Endothelial cell of umbilical vein (primary cell): ENCODE results near the gene GSTO1. TPM values are rescaled to one million over a fixed set of nuclear protein-coding genes. Genes with fewer than 3 reads are reported as not detected.
A peak's percentile ranks its signal among the peaks of the same experiment; 100 is the strongest.

Experiments used
- BruUV-seq: library from RNA; stranded (reverse); fragments of 400-500 nt; replicated peaks from 2 replicates; lab custom pipeline; 2021; lab: Mats Ljungman, UMichigan
- CTCF ChIA-PET: fragments of 300-600, 350-600 bp; sonication (Branson Sonifier 250); formaldehyde crosslinking; loops from one replicate; lab custom pipeline; 2021; ENCODE audit warnings: antibody characterized with exemption, inconsistent platforms; lab: Charles Lee
- POLR2A ChIA-PET: fragments of 300-600, 350-600 bp; sonication (Branson Sonifier 250); formaldehyde crosslinking; loops from one replicate; lab custom pipeline; 2021; ENCODE audit warnings: antibody characterized with exemption, inconsistent platforms; lab: Charles Lee
- DNase-seq: peaks from one replicate; pipeline ENCODE4 v3.0.0-alpha.2; 2011; ENCODE audit warnings: low read depth, low spot score
- FAIRE-seq: peaks from 2 replicates; lab custom pipeline; 2011; peaks lifted over from hg19 to GRCh38; lab: Jason Lieb, UNC
- H2AFZ ChIP-seq: 2 replicates; pipeline ENCODE4 v1.6.0; 2012; ENCODE audit warnings: low read depth, low read length, control low read depth, inconsistent platforms
- H3K27ac ChIP-seq: 2 replicates; pipeline ENCODE4 v1.5.1; 2011; ENCODE audit warnings: low read depth, mild to moderate bottlenecking, control low read depth, low read length, moderate library complexity; ENCODE audit not compliant: insufficient read depth
- H3K27me3 ChIP-seq, 2 experiments: 2 replicates each; pipeline versions ENCODE4 v1.6.0 to v1.6.1; 2011; ENCODE audit warnings: low read length in 2 of 2, mixed read lengths in 1 of 2; ENCODE audit not compliant: control insufficient read depth in 2 of 2, insufficient read depth in 2 of 2
- H3K36me3 ChIP-seq, 2 experiments: 2 replicates in 1 of 2; 3 replicates in 1 of 2; pipeline ENCODE4 v1.5.1; 2011; ENCODE audit warnings: low read length in 2 of 2, mild to moderate bottlenecking in 1 of 2, moderate library complexity in 1 of 2; ENCODE audit not compliant: control insufficient read depth in 2 of 2, insufficient read depth in 2 of 2; ENCODE audit errors: extremely low read depth in 1 of 2
- H3K4me1 ChIP-seq: 3 replicates; pipeline ENCODE4 v1.5.1; 2011; ENCODE audit warnings: mild to moderate bottlenecking, low read length; ENCODE audit not compliant: control insufficient read depth, insufficient read depth; ENCODE audit errors: extremely low read depth
- H3K4me2 ChIP-seq: 2 replicates; pipeline ENCODE4 v1.6.1; 2011; ENCODE audit warnings: low read length, control low read depth, mixed read lengths; ENCODE audit not compliant: insufficient read depth
- H3K4me3 ChIP-seq, 3 experiments: fragments of 200-600 bp in 1 of 3; sonication (generic), shearing (Covaris generic) in 1 of 3; replicated peaks in 1 of 3; 2 replicates each; pipeline ENCODE4 v1.5.1; 2011 to 2016; ENCODE audit warnings: control low read depth in 3 of 3, low read length in 3 of 3, mild to moderate bottlenecking in 2 of 3, inconsistent platforms in 1 of 3, low read depth in 1 of 3, moderate library complexity in 1 of 3; ENCODE audit not compliant: insufficient read depth in 1 of 3
- H3K79me2 ChIP-seq: 2 replicates; pipeline ENCODE4 v1.6.0; 2012; ENCODE audit warnings: low read length, inconsistent platforms; ENCODE audit not compliant: control insufficient read depth, insufficient read depth
- H3K9ac ChIP-seq: replicated peaks from 2 replicates; pipeline ENCODE3; 2011; ENCODE audit warnings: low read length, control low read depth; ENCODE audit not compliant: insufficient read depth; ENCODE audit errors: extremely low read depth
- H3K9me1 ChIP-seq: replicated peaks from 3 replicates; pipeline ENCODE4 v1.6.0; 2011; ENCODE audit warnings: mild to moderate bottlenecking, low read length; ENCODE audit not compliant: control insufficient read depth, insufficient read depth; ENCODE audit errors: extremely low read depth
- H3K9me3 ChIP-seq: replicated peaks from 2 replicates; pipeline ENCODE4 v1.5.1; 2012; ENCODE audit warnings: low read length, inconsistent platforms; ENCODE audit not compliant: control insufficient read depth, insufficient read depth
- H4K20me1 ChIP-seq: replicated peaks from 2 replicates; pipeline ENCODE3; 2011; ENCODE audit warnings: mild to moderate bottlenecking, low read length; ENCODE audit not compliant: control insufficient read depth, insufficient read depth; ENCODE audit errors: extremely low read depth
- CTCF ChIP-seq, 2 donors: IDR thresholded peaks; 1 replicate in 1 of 2; 2 replicates in 1 of 2; pipeline ENCODE4 v1.5.1; 2011; ENCODE audit warnings: low read length in 2 of 2, mild to moderate bottlenecking in 2 of 2, moderate library complexity in 2 of 2, control low read depth in 1 of 2, inconsistent platforms in 1 of 2, low read depth in 1 of 2; ENCODE audit not compliant: insufficient read depth in 1 of 2; ENCODE audit errors: extremely low read depth in 1 of 2
- EZH2 ChIP-seq: IDR thresholded peaks from 2 replicates; pipeline ENCODE4 v1.6.1; 2012; ENCODE audit warnings: borderline replicate concordance, low read depth, mild to moderate bottlenecking, moderate library complexity, low read length, inconsistent platforms; ENCODE audit not compliant: severe bottlenecking
- FOS ChIP-seq: IDR thresholded peaks from 2 replicates; pipeline ENCODE4 v1.6.1; 2011; ENCODE audit warnings: mild to moderate bottlenecking, low read length, moderate library complexity, borderline replicate concordance; ENCODE audit not compliant: insufficient read depth
- MYC ChIP-seq: IDR thresholded peaks from one replicate; pipeline ENCODE4 v1.6.1; 2011; ENCODE audit warnings: mild to moderate bottlenecking, low read depth, low read length
- dilution Hi-C: fragments of 300-500 bp; cut with MboI; formaldehyde crosslinking; loops from one replicate; pipeline ENCODE4 v1.15.0; 2019; ENCODE audit warnings: low sequenced_read_pairs; ENCODE audit not compliant: extremely low pct_ligation_motif_present
- intact Hi-C: fragments of 100-400 bp; cut with micrococcal nuclease; formaldehyde crosslinking; loops from one replicate; pipeline ENCODE4 v1.10.0; 2022
- polyA plus RNA-seq, 4 experiments: library from polyadenylated mRNA; depleted of rRNA in 3 of 4; stranded (reverse) in 3 of 4; unstranded in 1 of 4; fragments of >200 nt; gene quantifications; 2 replicates each; pipeline versions ENCODE4 v1.2.1 to v1.2.3, GENCODE V29; 2011 to 2012; ENCODE audit warnings: missing spikeins in 1 of 4
- total RNA-seq: library from RNA; stranded (reverse); gene quantifications from 2 replicates; pipeline ENCODE4 v1.2.3, GENCODE V29; 2021

Gene GSTO1
- total and polyA plus RNA-seq, 2 donors (not counting 3 experiments of a cell fraction or from before 2014, with no cell fraction given): 124 to 211 TPM

- peak overlapping the region; percentile 98 for H3K9ac ChIP-seq
- POLR2A ChIA-PET: interaction anchor here (2.0 kb wide), 1 partner anchor 13 kb away, joined by 9 read pairs; the partner anchor contains the start of gene GSTO2
- no peak for TF ChIP-seq MYC
- TF ChIP-seq FOS: no peak
- no peak for TF ChIP-seq CTCF (IDR thresholded peaks at IDR 0.05; ENCODE audit: extremely low read depth in 1 of 2, insufficient read depth in 1 of 2, low read depth in 1 of 2, low read length in 2 of 2)
- no peak for TF ChIP-seq EZH2
These were observed 1.8 kb downstream of the GSTO1 start for GRCh38 chr10:104256335-104256961.

More at GRCh38 chr10:104256335-104256961, 1.8 kb downstream of the GSTO1 start:
- FAIRE-seq (no peak), DNase-seq (peak; percentile 65)
- H3K79me2 ChIP-seq: peaks cover 55% of the 10 kb centered on the region
- CTCF ChIA-PET: interaction anchor here (0.7 to 3.2 kb wide), 4 partner anchors 18 to 212 kb away, joined by 3 to 28 read pairs (median 5); no protein-coding TSS in a partner anchor
- no peaks in the 10 kb centered on the region for H4K20me1 ChIP-seq
- no TSS peak for BruUV-seq
- H3K36me3 ChIP-seq: peaks cover 6 to 10% of the 10 kb centered on the region in 2 experiments
- dilution Hi-C loops (no loop called here), intact Hi-C loops (loop anchor here (2.0 to 5.0 kb wide), 3 partner anchors 136 to 369 kb away; no protein-coding TSS in a partner anchor)
- peak overlapping the region; percentile 65 to 99 (median 82) for H3K4me3 ChIP-seq
- H3K27me3 ChIP-seq: no peaks in the 10 kb centered on the region
- H3K4me1 ChIP-seq: peaks cover 61% of the 10 kb centered on the region
- peak overlapping the region; percentile 99 for H3K4me2 ChIP-seq
- no peaks in the 10 kb centered on the region for H3K9me1 ChIP-seq
- H3K27ac ChIP-seq: peak overlapping the region; percentile 99
- H3K9me3 ChIP-seq: no peaks in the 10 kb centered on the region
- no peak overlapping the region for H2AFZ ChIP-seq
